ENCODE data around the gene EFNB2.

- TF ChIP-seq POLR2AphosphoS5 (IDR thresholded peaks at IDR 0.05; ENCODE audit: low read depth, low read length) = no peak
- TF ChIP-seq TAF1 (IDR thresholded peaks at IDR 0.05; ENCODE audit: borderline replicate concordance, insufficient read depth, low read length) = no peak
Measured at GRCh38 chr13:106518512-106518911, 16.9 kb downstream of the EFNB2 start.

All from PFSK-1 (cell line).